GM12872 (cell line): Measurements from ENCODE around the gene CUL2.

Experiments
- TF ChIP-seq, protein P1 (sequence below): IDR thresholded peaks from 3 replicates; pipeline ENCODE4 v1.5.1; 2011; ENCODE audit warnings: low read depth, mild to moderate bottlenecking, low read length, moderate library complexity; ENCODE audit not compliant: insufficient read depth

CUL2 gene

DNA sequence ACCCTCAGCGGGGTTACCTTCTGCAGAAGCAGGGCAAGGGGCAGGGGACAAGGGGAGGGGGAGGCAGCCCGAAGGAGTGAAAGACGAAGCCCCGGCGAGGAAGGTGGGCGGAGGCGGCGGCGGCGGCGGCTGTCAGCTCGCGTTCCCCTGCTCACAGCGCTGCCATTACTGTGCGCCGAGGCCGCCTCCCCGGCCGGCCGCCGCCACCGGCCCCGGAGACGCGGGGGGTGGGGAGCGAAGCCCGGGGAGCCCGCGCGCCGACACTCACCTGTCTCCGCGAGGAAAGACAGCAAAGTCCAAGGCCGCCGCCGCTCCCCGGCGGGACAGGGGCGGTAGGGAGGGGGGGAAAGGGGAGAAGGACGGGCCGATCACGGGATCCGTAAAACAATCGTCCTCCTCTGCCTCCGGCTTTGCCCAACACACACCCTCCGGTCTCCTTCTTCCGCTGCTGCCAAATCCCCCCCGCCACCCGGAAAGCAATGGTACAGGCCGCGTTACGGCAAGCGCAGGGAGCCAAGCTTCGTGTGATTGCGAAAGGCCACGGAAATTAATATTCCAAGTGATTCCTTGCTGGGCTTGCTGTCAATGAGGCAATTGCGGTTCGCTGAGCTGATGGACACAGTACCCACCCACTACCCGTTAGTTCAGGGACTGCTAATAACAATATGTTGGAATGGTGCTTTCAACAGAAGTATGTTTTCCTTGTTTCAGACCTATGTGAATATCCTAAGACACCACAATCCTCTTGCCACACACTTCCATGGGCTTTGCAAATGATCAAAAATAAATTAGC, at the start of gene CUL2:
TSS of gene CUL2 (minus strand) at position 180 of the 793 bp plus-strand sequence. CDS start 19,024 bp downstream, outside the sequence.
- TF ChIP-seq, protein P1, sequence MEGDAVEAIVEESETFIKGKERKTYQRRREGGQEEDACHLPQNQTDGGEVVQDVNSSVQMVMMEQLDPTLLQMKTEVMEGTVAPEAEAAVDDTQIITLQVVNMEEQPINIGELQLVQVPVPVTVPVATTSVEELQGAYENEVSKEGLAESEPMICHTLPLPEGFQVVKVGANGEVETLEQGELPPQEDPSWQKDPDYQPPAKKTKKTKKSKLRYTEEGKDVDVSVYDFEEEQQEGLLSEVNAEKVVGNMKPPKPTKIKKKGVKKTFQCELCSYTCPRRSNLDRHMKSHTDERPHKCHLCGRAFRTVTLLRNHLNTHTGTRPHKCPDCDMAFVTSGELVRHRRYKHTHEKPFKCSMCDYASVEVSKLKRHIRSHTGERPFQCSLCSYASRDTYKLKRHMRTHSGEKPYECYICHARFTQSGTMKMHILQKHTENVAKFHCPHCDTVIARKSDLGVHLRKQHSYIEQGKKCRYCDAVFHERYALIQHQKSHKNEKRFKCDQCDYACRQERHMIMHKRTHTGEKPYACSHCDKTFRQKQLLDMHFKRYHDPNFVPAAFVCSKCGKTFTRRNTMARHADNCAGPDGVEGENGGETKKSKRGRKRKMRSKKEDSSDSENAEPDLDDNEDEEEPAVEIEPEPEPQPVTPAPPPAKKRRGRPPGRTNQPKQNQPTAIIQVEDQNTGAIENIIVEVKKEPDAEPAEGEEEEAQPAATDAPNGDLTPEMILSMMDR = no peak

DNA sequence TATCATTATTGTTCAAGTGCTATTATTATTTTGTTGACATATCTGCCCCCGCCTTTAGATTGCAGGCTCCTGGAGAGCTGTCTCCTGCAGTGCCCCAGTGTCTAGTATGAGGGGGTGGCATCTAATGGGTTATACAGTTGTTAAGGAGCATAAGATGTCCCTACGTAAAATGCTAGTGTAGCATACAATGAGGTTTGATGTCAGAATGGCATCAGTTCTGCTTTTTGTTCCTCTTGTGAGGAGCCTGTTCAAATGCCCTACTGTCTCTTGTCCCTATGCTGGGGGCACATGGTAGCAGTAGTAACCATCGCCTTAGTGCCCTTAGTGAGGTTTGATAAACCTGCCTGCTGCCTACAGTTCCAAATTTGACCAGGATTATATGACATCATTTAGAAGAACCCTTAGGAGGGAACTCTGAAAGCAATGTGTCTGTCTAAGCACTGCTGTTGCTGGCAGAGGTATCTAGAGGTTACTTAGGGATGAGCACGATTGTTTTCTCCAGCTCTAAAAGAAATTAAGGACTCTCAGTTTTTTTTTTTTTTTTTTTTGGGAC, 46.2 kb upstream of the CUL2 start:
- TF ChIP-seq, protein P1 = no peak

DNA sequence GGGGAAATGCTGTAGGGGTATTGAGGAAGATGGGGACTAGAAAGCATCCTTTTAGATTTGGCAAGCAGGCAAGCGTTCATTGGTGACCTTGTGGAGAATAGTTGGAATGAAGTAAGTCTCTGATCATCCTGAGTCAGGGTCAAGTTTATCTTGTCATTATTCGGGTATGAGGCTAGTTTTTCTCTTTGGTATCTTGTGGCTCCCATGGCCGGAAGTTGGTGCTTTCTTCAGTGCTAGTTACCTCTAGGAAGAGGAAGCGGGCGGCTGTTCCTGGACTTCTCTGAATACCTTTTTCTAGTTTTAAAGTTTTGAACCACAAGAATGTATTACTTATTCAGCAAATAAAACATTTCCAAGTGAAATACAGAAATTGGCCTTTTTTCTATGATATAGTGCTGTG, 45.7 kb upstream of the CUL2 start:
- TF ChIP-seq, protein P1 = no peak

DNA sequence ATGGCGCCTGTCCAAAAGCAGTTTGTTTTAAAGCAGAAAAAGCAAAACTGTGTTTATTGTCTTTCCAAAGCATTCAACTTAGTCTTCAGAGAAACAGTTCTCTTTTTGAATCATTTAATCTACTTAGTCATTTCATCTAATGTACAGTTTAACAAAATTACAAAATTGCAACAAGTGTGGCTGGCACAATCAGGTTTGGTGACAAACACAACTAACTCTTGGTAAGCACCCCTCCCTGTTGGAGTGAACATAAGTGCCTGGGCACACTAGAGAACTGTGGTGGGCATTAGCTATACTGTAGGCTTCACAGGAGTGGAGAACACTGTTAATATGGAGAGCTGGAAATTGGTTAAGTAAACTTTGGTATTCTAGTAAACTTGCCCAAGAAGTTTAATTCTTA, 43.4 kb upstream of the CUL2 start:
- TF ChIP-seq, protein P1 = no peak

DNA sequence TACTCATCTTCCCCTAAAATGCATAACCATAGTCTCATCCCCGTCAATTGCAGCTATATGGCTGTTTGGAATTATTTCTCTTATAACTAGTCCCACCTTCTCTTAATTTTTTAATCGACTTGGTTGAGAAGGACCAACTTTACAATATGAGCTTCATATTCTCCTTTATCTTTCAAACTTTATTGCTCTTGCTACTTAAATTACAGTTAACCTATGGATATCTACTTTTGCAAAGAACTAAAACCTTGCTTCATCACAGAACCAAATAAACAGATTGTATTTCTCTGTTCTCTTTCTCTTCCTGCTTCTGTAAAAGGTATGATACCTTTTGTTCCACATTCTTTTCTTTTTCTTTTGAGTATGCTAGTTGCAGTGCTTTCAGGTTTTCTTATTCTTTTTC, 42.6 kb upstream of the CUL2 start:
- TF ChIP-seq, protein P1 = no peak

DNA sequence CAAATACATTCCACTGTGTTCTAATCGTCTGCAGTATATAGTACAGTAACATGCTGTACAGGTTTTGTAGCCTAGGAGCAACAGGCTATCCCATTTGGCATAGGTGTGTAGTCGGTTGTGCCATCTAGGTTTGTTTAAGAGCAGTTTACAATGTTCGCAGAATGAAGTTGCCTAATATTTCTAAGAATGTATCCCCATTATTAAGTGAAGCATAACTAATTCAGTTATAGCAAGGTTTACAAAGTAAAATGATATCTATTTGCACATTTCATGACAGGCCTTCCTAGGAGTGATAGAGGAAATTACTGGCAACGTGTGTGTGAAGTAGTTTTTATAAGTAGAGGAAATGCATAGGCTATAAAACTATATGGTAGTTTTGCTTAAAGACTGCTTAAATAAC, 40.5 kb upstream of the CUL2 start:
- TF ChIP-seq, protein P1 = no peak

DNA sequence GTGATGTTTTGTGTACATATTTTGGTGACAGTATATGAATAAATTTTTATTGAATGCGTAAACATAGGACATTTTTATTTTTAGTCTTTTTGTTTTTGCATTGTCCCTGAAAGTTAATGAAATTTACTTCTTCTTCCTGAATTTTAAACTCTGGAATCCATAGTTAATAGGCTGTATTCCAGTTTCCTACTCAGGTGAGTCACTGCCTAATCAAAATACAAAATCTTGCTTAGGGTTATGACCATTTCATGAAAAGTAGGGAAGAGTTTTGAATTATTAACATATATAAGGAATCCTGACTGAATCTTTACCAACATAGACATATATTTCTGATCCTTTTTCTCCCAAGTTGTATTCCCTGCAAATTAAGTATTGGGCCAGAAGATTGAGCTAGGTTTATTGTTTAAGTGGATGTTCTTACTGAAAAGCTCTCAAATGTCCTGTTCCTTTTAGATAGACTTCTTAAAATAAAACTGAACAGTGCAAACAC, 39.1 kb upstream of the CUL2 start:
- TF ChIP-seq, protein P1 = no peak
